ENCODE data around the gene ZFP92.
"Not testable (repeated sequence)": the region's sequence is repeated elsewhere in the genome, so short reads cannot be mapped to it uniquely, and the experiment has no call there.

ZFP92 gene

GRCh38 chrX:153379508-153379907, 31.8 kb upstream of the ZFP92 start:
- H3K36me3 ChIP-seq (ENCODE audit: insufficient read depth, low read length), result no peaks in the 10 kb centered on the region
- H3K9me3 ChIP-seq (ENCODE audit: low read length), result no peaks in the 10 kb centered on the region
- H3K27me3 ChIP-seq (ENCODE audit: insufficient read depth, low read length), result no peaks in the 10 kb centered on the region
- no peak overlapping the region for H2AFZ ChIP-seq (ENCODE audit: low read depth, low read length)
- no peak overlapping the region for H3K4me3 ChIP-seq (ENCODE audit: low read length)
- H3K4me1 ChIP-seq (ENCODE audit: insufficient read depth, low read length), result peaks cover 2% of the 10 kb centered on the region

- H3K4me3 ChIP-seq (ENCODE audit: low read length), result no peak overlapping the region
- H3K9me3 ChIP-seq (ENCODE audit: low read length), result no peaks in the 10 kb centered on the region
- H3K36me3 ChIP-seq (ENCODE audit: insufficient read depth, low read length), result no peaks in the 10 kb centered on the region
- H3K27me3 ChIP-seq (ENCODE audit: insufficient read depth, low read length), result no peaks in the 10 kb centered on the region
- peaks cover 2% of the 10 kb centered on the region for H3K4me1 ChIP-seq (ENCODE audit: insufficient read depth, low read length)
- no peak overlapping the region for H2AFZ ChIP-seq (ENCODE audit: low read depth, low read length)
These were observed 31.2 kb upstream of the ZFP92 start for GRCh38 chrX:153379971-153380581.

GRCh38 chrX:153380691-153381090, 30.6 kb upstream of the ZFP92 start:
- Histone ChIP-seq H3K36me3 (ENCODE audit: insufficient read depth, low read length) (no peaks in the 10 kb centered on the region), H3K9me3 (ENCODE audit: low read length) (no peaks in the 10 kb centered on the region), H3K4me3 (ENCODE audit: low read length) (no peak overlapping the region), H2AFZ (ENCODE audit: low read depth, low read length) (no peak overlapping the region), H3K4me1 (ENCODE audit: insufficient read depth, low read length) (peaks cover 2% of the 10 kb centered on the region), H3K27me3 (ENCODE audit: insufficient read depth, low read length) (no peaks in the 10 kb centered on the region)

GRCh38 chrX:153381684-153382532, 29.4 kb upstream of the ZFP92 start:
- Histone ChIP-seq H3K9me3 (ENCODE audit: low read length) (no peaks in the 10 kb centered on the region), H3K27me3 (ENCODE audit: insufficient read depth, low read length) (no peaks in the 10 kb centered on the region), H3K36me3 (ENCODE audit: insufficient read depth, low read length) (no peaks in the 10 kb centered on the region), H3K4me1 (ENCODE audit: insufficient read depth, low read length) (peaks cover 2% of the 10 kb centered on the region), H2AFZ (ENCODE audit: low read depth, low read length) (no peak overlapping the region), H3K4me3 (ENCODE audit: low read length) (no peak overlapping the region)

GRCh38 chrX:153382563-153383482, 28.4 kb upstream of the ZFP92 start:
- no peaks in the 10 kb centered on the region for H3K27me3 ChIP-seq (ENCODE audit: insufficient read depth, low read length)
- H3K9me3 ChIP-seq (ENCODE audit: low read length), result no peaks in the 10 kb centered on the region
- no peaks in the 10 kb centered on the region for H3K36me3 ChIP-seq (ENCODE audit: insufficient read depth, low read length)
- H3K4me3 ChIP-seq (ENCODE audit: low read length), result no peak overlapping the region
- H3K4me1 ChIP-seq (ENCODE audit: insufficient read depth, low read length), result peaks cover 2% of the 10 kb centered on the region
- no peak overlapping the region for H2AFZ ChIP-seq (ENCODE audit: low read depth, low read length)

- Histone ChIP-seq H2AFZ (ENCODE audit: low read depth, low read length) (no peak overlapping the region), H3K36me3 (ENCODE audit: insufficient read depth, low read length) (no peaks in the 10 kb centered on the region), H3K4me3 (ENCODE audit: low read length) (no peak overlapping the region), H3K27me3 (ENCODE audit: insufficient read depth, low read length) (no peaks in the 10 kb centered on the region), H3K9me3 (ENCODE audit: low read length) (no peaks in the 10 kb centered on the region), H3K4me1 (ENCODE audit: insufficient read depth, low read length) (peaks cover 2% of the 10 kb centered on the region)
These were observed 26.9 kb upstream of the ZFP92 start for GRCh38 chrX:153384390-153384789.

GRCh38 chrX:153384973-153385372, 26.3 kb upstream of the ZFP92 start:
- not testable (repeated sequence) for H3K36me3 ChIP-seq (ENCODE audit: insufficient read depth, low read length); H3K4me1 ChIP-seq (ENCODE audit: insufficient read depth, low read length); H2AFZ ChIP-seq (ENCODE audit: low read depth, low read length); H3K9me3 ChIP-seq (ENCODE audit: low read length); H3K27me3 ChIP-seq (ENCODE audit: insufficient read depth, low read length); H3K4me3 ChIP-seq (ENCODE audit: low read length)

DNA sequence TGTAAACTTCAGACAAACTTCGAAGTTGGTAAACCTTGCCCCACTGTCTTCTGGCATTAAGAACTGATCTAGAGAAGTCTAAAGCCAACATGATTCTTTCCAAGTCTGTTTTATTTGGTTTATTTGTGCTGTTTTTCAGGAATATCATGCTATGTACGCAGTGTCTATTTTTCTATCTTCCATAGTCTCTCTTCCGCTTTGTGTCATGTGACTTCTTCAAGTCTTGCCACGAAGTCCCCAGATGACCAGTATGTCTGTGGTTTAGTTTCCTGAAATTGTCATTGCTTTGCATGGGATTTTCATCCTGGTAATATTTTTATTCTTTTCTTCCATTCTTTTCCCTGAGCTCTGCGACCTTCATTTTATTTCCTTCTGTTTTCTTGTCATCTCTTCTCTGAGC, 25.2 kb upstream of the ZFP92 start:
- Histone ChIP-seq H3K9me3 (ENCODE audit: low read length) (no peaks in the 10 kb centered on the region), H3K4me1 (ENCODE audit: insufficient read depth, low read length) (peaks cover 2% of the 10 kb centered on the region), H3K4me3 (ENCODE audit: low read length) (no peak overlapping the region), H3K36me3 (ENCODE audit: insufficient read depth, low read length) (no peaks in the 10 kb centered on the region), H2AFZ (ENCODE audit: low read depth, low read length) (no peak overlapping the region), H3K27me3 (ENCODE audit: insufficient read depth, low read length) (no peaks in the 10 kb centered on the region)

DNA sequence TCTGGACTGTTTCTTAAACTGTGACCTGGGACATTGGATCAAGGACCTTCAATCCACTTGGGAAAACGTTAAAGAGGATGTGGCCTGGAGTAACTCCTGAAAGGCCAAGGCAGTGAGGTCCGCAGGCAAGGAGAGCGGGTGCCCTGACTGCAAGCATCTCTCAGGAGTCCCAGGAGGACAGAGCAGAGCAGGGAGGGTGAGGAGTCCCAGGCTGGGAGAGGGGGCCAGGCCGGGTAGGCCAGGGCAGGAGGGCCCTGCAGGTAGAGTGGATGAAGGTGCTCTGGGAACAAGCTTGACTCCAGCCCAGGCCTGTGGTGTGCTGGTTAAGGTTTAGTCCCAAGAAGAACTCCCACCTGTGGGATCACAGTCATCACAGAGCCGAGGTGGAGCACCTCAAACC, 23.9 kb upstream of the ZFP92 start:
- no peaks in the 10 kb centered on the region for H3K27me3 ChIP-seq (ENCODE audit: insufficient read depth, low read length)
- H3K4me1 ChIP-seq (ENCODE audit: insufficient read depth, low read length), result peaks cover 1% of the 10 kb centered on the region
- no peak overlapping the region for H3K4me3 ChIP-seq (ENCODE audit: low read length)
- no peaks in the 10 kb centered on the region for H3K9me3 ChIP-seq (ENCODE audit: low read length)
- H3K36me3 ChIP-seq (ENCODE audit: insufficient read depth, low read length), result no peaks in the 10 kb centered on the region
- no peak overlapping the region for H2AFZ ChIP-seq (ENCODE audit: low read depth, low read length)

- Histone ChIP-seq H2AFZ (ENCODE audit: low read depth, low read length) (no peak overlapping the region), H3K4me3 (ENCODE audit: low read length) (no peak overlapping the region), H3K27me3 (ENCODE audit: insufficient read depth, low read length) (no peaks in the 10 kb centered on the region), H3K9me3 (ENCODE audit: low read length) (no peaks in the 10 kb centered on the region), H3K4me1 (ENCODE audit: insufficient read depth, low read length) (no peaks in the 10 kb centered on the region), H3K36me3 (ENCODE audit: insufficient read depth, low read length) (no peaks in the 10 kb centered on the region)
These were observed 23.1 kb upstream of the ZFP92 start for GRCh38 chrX:153387987-153388721.

DNA sequence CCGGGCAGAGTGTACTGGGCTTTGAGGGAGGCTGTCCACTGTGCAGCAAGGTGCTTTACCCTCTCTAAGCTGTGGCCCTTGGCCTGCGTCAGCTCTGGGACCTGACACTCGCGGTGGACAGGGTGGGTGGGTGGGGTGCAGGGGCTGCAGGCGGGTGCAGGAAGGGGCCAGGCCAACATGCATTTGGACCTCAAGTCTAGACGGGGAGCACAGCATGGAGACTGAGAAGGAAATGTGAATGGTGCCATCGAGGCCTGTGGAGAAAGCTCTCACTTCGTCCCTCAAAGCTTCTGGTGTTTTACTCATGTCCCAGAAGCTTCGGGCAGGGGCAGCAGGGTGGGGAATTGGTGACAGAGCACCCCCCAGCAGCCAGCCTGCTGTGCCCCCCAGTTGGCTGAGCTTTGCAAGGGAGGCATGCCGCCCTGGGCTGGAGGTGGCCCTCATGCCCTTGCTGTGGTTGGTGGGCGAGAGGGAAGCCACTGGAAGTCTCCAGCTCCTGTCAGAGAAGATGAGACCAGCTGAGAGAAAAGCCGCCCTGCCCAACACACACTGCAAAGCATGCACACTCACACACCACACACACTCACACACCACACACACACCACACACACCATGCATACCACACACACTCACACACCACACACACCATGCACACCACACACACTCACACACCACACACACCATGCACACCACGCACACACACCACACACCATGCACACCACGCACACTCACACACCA, 22.4 kb upstream of the ZFP92 start:
- Histone ChIP-seq H3K36me3 (ENCODE audit: insufficient read depth, low read length) (no peaks in the 10 kb centered on the region), H2AFZ (ENCODE audit: low read depth, low read length) (no peak overlapping the region), H3K4me3 (ENCODE audit: low read length) (no peak overlapping the region), H3K27me3 (ENCODE audit: insufficient read depth, low read length) (no peaks in the 10 kb centered on the region), H3K4me1 (ENCODE audit: insufficient read depth, low read length) (no peaks in the 10 kb centered on the region), H3K9me3 (ENCODE audit: low read length) (no peaks in the 10 kb centered on the region)

GRCh38 chrX:153389460-153389768, 21.9 kb upstream of the ZFP92 start:
- H3K4me3 ChIP-seq (ENCODE audit: low read length); H3K9me3 ChIP-seq (ENCODE audit: low read length); H2AFZ ChIP-seq (ENCODE audit: low read depth, low read length); H3K27me3 ChIP-seq (ENCODE audit: insufficient read depth, low read length); H3K4me1 ChIP-seq (ENCODE audit: insufficient read depth, low read length); H3K36me3 ChIP-seq (ENCODE audit: insufficient read depth, low read length): not testable (repeated sequence)

All from neuron (in vitro differentiated cells).